HG03060 (cell line): ENCODE data around the gene SEL1L2.
"Not testable (repeated sequence)": the region's sequence is repeated elsewhere in the genome, so short reads cannot be mapped to it uniquely, and the experiment has no call there.

Source experiments
- ATAC-seq: cut with Tn5 transposase; IDR thresholded peaks from one replicate; pipeline ENCODE4 v1.9.1; 2021; ENCODE audit warnings: low read depth, moderate number of reproducible peaks; ENCODE audit not compliant: unreplicated experiment

The SEL1L2 gene

GRCh38 chr20:13990465-13990864 is at the start of gene SEL1L2:
SEL1L2 (minus strand) TSS chr20:13990614; CDS start chr20:13990534, 80 bp downstream.
- no peak for ATAC-seq

DNA sequence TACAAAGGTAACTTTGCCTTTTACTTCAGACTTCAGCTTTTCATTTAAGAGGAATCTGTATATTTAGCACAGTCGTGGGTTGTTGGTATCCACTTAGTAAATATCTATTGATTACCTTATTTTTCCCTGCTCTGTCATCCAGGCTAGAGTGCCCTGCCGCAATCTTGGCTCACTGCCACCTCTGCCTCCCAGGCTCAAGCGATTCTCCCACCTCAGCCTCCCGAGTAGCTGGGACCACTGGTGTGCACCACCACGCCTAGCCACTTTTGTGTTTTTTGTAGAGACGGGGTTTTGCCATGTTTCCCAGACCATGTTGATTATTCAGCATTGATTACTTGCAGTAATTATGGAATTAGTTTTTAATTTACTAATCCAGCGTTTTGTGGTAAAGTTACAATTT is 46.2 kb upstream of the SEL1L2 start:
- no peak for ATAC-seq

GRCh38 chr20:14033310-14033709 is 42.9 kb upstream of the SEL1L2 start:
- ATAC-seq = no peak

DNA sequence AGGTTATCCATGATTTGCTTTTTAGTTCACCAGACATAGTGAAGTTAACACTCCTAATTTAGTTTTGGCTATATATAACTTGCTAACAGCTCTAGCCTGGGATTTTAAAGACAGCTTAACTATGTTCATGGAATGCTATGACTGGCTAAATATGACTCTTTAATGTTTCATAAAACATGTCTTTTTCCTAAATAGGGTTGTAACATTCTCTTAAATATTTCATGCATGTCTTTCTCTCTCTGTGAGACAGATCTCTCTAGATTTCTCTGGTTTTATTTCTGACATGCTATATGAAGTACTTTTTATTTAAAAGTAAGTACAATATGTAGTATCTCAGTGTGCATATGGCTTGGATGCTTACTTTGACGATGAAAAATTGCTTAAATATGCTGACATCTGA is 40.6 kb upstream of the SEL1L2 start:
- no peak for ATAC-seq

DNA sequence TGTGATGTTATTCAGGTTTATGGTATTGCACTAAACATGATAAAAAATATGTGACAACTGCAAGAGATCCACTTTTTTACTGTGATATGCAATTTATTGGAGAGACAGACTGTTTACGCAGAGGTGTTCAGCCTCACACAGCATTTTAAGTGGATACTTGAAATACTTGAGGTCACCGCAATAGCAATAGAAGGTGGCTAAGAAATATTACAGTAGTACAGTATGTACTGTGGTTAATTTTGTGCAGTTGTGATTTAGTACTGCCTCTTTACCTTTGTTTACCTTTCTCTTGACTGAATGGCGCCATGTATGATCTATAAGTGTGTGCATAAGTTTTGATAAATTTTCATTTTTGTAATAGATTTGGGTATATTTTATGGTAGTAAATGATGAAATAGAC is 22.3 kb upstream of the SEL1L2 start:
- ATAC-seq = no peak

- no peak for ATAC-seq
These were observed 18.8 kb upstream of the SEL1L2 start for GRCh38 chr20:14009208-14009607.

- no peak for ATAC-seq
These were observed 15.6 kb upstream of the SEL1L2 start for GRCh38 chr20:14005996-14006395.

DNA sequence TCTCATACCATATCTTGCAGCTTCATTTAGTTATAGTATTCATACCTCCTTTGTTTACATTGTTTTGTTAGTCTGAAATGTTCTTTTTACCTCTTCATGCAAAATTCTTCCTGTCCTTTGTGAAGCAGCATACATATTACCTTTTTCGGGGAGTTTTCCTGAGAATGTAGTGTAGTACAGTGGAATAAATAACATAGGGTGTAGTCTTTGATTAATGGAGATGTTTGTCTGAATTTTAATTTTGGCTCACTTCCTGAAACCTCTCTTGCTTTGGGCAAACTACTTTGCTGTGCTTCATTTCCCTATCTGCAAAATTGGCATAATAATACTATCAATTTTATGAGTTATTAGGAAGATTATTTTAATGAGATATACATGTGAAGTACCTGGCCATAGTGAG is 10.5 kb upstream of the SEL1L2 start:
- ATAC-seq = no peak

DNA sequence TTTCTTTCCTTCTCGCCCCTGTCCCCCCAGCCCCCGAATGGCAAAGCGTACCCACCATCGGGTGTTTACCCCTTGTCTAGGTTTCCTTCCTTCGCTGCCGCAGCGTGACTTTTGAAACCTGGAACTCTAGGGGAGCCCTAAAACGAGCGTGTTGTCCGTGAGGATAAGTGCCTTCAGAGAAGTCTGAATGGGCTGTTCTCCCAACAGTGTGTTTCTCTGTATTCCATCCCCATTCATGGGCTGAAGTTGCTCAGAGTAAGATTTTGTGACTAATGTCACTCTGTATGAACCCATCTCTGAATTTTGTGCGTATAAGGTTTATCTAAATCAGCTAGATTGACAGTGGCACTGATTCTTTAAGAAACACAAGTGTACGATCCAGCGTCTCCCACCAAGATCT is 5.9 kb upstream of the SEL1L2 start:
- no peak for ATAC-seq

DNA sequence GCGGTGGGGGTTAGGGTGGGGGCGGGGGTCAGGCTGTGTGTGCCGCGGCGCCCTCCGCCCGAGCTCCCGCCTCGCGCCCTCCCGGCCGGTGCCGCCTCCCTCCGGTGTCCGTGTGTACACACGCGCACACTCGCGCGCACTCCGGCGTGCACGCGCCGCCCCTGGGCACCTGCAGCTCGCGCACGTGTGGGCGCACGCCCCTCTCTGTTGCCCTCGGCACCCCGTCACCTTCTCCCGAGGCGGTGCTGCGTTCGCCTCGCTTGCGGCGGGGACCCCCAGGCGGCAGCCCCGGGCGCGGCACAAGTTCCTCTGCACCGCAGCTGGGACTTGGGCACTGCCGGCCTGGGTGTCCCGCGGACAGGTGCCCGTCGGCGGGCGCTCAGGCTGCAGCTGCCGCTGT is 5.4 kb upstream of the SEL1L2 start:
- ATAC-seq = no peak

DNA sequence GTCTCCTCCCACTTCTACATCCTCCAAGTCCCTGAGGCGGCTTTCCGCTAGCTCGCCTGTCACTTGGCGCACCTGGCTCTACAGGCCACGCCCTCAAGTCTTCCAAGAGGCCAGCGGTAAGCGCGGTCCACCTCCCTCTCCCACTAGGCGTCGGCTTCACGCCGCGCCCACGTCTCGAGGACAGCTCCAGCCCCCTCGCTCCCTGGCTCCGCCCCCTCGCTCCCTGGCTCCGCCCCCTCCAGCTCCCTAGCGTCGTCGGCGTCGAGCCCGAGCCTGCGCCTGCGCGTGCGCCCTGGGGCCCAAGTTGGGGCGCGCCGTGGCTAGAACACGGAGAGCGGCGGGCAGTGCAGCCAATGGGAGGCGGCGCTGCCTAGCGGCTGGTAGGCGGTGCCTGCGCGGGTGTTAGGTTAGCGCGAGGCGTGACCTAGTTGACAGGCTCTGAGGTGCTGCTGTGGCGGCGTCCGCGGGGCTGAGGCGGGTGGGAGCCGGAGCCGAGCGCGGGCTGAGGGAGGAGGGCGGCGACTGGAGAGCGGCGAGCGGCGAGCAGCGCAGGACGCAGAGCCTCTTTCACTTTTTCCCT is 4.8 kb upstream of the SEL1L2 start, which contains the start of gene MACROD2:
Gene MACROD2 (plus strand): TSS at position 431 of the 580 bp plus-strand sequence.
- ATAC-seq = no peak

DNA sequence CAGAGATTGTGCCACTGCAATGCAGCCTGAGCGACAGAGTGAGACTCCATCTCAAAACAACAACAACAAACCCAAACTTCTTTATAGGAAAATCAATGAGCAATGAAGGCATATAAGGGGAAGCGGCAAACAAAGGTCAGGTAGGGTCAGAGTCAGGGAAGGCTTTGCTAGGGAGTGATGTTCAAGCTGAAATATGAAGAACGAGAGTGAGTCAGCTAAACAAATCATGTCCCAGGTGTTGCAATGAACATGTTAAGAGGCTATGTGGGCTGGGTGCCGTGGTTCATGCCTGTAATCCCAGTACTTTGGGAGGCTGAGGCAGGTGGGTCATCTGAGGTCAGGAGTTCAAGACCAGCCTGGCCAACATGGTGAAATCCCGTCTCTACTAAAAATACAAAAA is 1.5 kb upstream of the SEL1L2 start:
- not testable (repeated sequence) for ATAC-seq

GRCh38 chr20:13991311-13991710 is 897 bp upstream of the SEL1L2 start:
- no peak for ATAC-seq

- no peak for ATAC-seq
These were observed 6.2 kb downstream of the SEL1L2 start for GRCh38 chr20:13984211-13984610.

DNA sequence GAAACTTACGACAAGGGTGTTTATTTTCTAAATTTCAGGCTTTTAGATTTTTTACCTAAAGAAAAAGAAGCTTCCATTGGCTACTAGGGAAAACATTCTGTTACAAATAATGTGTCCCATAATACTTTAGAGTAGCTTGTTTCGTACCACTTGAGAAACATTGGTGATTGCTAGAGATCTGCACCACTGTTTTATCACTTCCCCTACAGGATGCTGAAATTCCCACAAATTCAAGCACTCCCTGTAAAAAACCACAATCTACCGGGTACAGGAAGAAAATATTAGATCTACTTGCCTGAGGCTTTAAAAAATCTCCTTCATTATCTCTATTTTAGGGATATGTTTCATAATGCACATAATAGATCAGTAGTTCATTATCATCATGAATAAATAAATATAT is 29.9 kb downstream of the SEL1L2 start:
- no peak for ATAC-seq

- ATAC-seq = no peak
These were observed 30.3 kb downstream of the SEL1L2 start for GRCh38 chr20:13960119-13960518.

GRCh38 chr20:13953227-13953626 is 37.2 kb downstream of the SEL1L2 start:
- ATAC-seq = no peak

DNA sequence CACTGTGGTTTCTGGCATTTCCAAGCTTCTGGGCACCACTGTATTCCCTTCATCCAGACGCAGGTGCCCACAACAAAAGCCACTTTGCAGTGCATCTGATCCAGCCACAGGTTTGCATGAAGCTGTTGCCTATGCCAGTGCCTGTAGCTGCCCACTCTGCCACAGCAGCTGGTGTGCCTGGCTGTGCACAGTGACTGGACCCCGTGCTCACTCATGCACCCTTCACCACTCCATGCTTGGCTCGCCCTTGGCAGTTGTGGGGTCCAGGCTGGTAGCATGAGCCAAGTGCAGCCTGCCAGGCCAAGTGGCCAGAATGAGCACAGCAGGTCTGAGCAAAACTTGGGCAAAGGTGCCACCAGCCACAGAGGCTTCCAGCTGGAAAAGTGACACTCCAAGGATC is 42.7 kb downstream of the SEL1L2 start:
- ATAC-seq = no peak

- no peak for ATAC-seq
These were observed 49.4 kb downstream of the SEL1L2 start for GRCh38 chr20:13941031-13941430.

DNA sequence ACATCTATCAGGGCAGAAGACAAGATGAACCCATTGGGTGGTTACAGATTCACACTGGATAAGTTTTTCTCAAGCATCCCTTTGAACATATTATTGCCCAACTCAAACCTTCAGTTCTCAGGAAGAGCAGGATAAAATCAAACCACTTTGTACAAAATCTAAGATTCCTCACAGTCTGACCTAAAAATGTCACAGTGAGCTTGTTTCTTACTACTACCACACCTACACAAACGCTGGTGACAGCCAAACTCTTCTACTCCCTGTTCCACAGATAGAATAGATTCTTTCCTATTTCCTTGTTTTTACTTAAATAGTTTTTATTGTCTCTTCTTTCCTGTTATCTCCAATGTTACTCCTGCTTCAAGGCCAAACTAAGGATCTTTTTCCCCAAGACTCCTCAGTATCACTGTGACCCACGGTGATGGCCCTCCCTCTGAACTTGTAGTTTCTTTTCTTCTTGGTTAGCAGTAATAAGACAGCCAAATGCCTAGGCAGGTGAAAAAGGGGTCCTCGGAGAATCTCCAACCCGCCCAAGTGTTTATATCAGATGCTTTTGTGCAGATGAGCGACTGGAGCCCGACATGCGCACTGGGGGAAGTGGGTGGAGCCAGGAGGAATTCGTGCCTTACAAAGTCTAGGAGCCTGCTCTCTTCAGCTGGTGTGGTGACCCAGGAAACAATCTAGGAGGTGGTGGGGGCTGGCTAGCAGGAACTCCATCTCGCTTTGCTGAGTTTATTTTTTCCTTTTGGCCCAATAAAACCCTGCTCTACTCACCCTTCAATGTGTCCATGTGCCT is 53.4 kb downstream of the SEL1L2 start:
- no peak for ATAC-seq

GRCh38 chr20:13934992-13935894 is 55.2 kb downstream of the SEL1L2 start:
- ATAC-seq = no peak
